Keratinocyte (primary cell): ENCODE results near the gene GFI1. TPM values are rescaled to one million over a fixed set of nuclear protein-coding genes. Genes with fewer than 3 reads are reported as not detected.

Experiments used
- DNase-seq: peaks from one replicate; pipeline ENCODE4 v3.0.0-alpha.2; 2011; ENCODE audit warnings: low read depth, missing footprints, low spot score
- FAIRE-seq: peaks from 2 replicates; lab custom pipeline; 2011; peaks lifted over from hg19 to GRCh38; lab: Jason Lieb, UNC
- H2AFZ ChIP-seq: 2 replicates; pipeline ENCODE4 v1.6.0; 2012; ENCODE audit warnings: low read length, control low read depth, inconsistent platforms; ENCODE audit not compliant: control insufficient read depth
- H3K27ac ChIP-seq: 2 replicates; pipeline ENCODE4 v1.5.1; 2011; ENCODE audit warnings: low read length; ENCODE audit not compliant: control insufficient read depth, insufficient read depth
- H3K27me3 ChIP-seq: 3 replicates; pipeline ENCODE4 v1.6.0; 2011; ENCODE audit warnings: low read length; ENCODE audit not compliant: control insufficient read depth, insufficient read depth; ENCODE audit errors: extremely low read depth
- H3K36me3 ChIP-seq, 2 experiments: 2 replicates in 1 of 2; 3 replicates in 1 of 2; pipeline ENCODE4 v1.5.1; 2011; ENCODE audit warnings: low read length in 2 of 2, mild to moderate bottlenecking in 1 of 2; ENCODE audit not compliant: control insufficient read depth in 2 of 2, insufficient read depth in 2 of 2; ENCODE audit errors: extremely low read depth in 1 of 2
- H3K4me1 ChIP-seq: 3 replicates; pipeline ENCODE4 v1.5.1; 2011; ENCODE audit warnings: low read length; ENCODE audit not compliant: control insufficient read depth, insufficient read depth; ENCODE audit errors: extremely low read depth
- H3K4me2 ChIP-seq: 3 replicates; pipeline ENCODE4 v1.6.0; 2011; ENCODE audit warnings: low read depth, low read length; ENCODE audit not compliant: control insufficient read depth, insufficient read depth; ENCODE audit errors: extremely low read depth
- H3K4me3 ChIP-seq, 3 experiments: fragments of 200-600 bp in 1 of 3; sonication (generic) in 1 of 3; 2 replicates in 2 of 3; 3 replicates in 1 of 3; pipeline ENCODE4 v1.5.1; 2011 to 2016; ENCODE audit warnings: low read length in 3 of 3, mild to moderate bottlenecking in 3 of 3, control low read depth in 2 of 3, inconsistent platforms in 1 of 3, low read depth in 1 of 3, mixed read lengths in 1 of 3, mixed run types in 1 of 3, moderate library complexity in 1 of 3; ENCODE audit not compliant: control insufficient read depth in 2 of 3, insufficient read depth in 2 of 3; ENCODE audit errors: extremely low read depth in 1 of 3
- H3K79me2 ChIP-seq: 2 replicates; pipeline ENCODE4 v1.6.0; 2012; ENCODE audit warnings: low read length; ENCODE audit not compliant: control insufficient read depth, insufficient read depth
- H3K9ac ChIP-seq: 3 replicates; pipeline ENCODE4 v1.6.0; 2011; ENCODE audit warnings: low read length; ENCODE audit not compliant: control insufficient read depth, insufficient read depth; ENCODE audit errors: extremely low read depth
- H3K9me1 ChIP-seq: 3 replicates; pipeline ENCODE4 v1.6.0; 2011; ENCODE audit warnings: low read length; ENCODE audit not compliant: control insufficient read depth, insufficient read depth; ENCODE audit errors: extremely low read depth
- H3K9me3 ChIP-seq: 2 replicates; pipeline ENCODE4 v1.5.1; 2012; ENCODE audit warnings: low read depth, low read length; ENCODE audit not compliant: control insufficient read depth
- H4K20me1 ChIP-seq: 3 replicates; pipeline ENCODE4 v1.6.0; 2011; ENCODE audit warnings: low read length; ENCODE audit not compliant: control insufficient read depth, insufficient read depth; ENCODE audit errors: extremely low read depth
- EZH2 ChIP-seq: IDR thresholded peaks from one replicate; pipeline ENCODE4 v1.6.1; 2012; ENCODE audit warnings: inconsistent platforms, mild to moderate bottlenecking, low read length, moderate library complexity
- dilution Hi-C: fragments of 300-500 bp; cut with MboI; formaldehyde crosslinking; loops from one replicate; pipeline ENCODE4 v1.7.0; 2020; ENCODE audit warnings: low sequenced_read_pairs; ENCODE audit not compliant: extremely low pct_ligation_motif_present
- polyA plus RNA-seq, 5 experiments: library from polyadenylated mRNA; depleted of rRNA in 3 of 5; stranded (reverse) in 3 of 5; stranded (forward) in 1 of 5; unstranded in 1 of 5; fragments of >200 nt; gene quantifications; 1 replicate in 1 of 5; 2 replicates in 3 of 5; 3 replicates in 1 of 5; pipeline versions ENCODE4 v1.2.1 to v1.2.3, GENCODE V29; 2011 to 2012; ENCODE audit warnings: missing spikeins in 2 of 5, low read depth in 1 of 5, low replicate concordance in 1 of 5
- TF ChIP-seq, protein P1 (sequence below), 3 experiments: IDR thresholded peaks in 1 of 3; conservative IDR thresholded peaks in 1 of 3; optimal IDR thresholded peaks in 1 of 3; 2 replicates in 2 of 3; 3 replicates in 1 of 3; pipeline versions ENCODE3 to v1.5.1; 2011; ENCODE audit warnings: low read length in 3 of 3, mild to moderate bottlenecking in 3 of 3, moderate library complexity in 2 of 3, control low read depth in 1 of 3, inconsistent platforms in 1 of 3; ENCODE audit not compliant: insufficient read depth in 2 of 3; ENCODE audit errors: extremely low read depth in 1 of 3

GFI1 gene
- polyA plus RNA-seq, 1 donor (not counting 4 experiments of a cell fraction or from before 2014, with no cell fraction given) = 0.17 TPM

DNA sequence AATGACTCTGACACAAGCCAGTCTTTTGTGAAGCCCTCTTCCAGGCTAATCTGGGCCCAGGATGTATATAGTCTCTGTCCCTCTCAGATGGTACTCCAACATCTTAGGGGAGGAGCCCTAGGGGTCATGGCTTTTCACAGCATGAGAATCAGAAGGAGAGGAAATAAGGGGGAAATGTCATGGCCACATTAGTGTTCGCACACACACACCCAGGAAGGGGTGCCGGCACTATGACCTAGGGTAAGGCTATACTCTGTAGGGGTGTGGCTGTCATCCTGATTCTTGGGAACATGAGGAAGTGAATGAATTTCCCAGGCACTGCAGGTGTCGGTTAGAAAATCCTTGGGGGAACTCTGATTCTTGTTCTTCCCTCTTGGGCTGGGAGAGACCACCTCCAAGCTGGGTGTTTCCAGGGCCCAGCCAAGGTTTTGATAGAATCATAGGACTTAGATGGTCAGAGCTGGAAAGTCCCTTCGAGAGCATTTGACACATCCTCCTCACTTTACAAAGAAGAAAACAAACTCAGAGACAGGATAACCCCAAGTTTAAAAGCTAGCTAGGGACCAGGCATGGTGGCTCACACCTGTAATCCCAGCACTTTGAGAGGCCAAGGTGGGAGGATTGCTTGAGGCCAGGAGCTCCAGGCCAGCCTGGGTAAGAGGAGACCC lies 22.0 kb downstream of the GFI1 start:
- Histone ChIP-seq H3K27me3 (no peaks in the 10 kb centered on the region), H3K9ac (no peak overlapping the region), H3K27ac (no peak overlapping the region), H3K79me2 (no peaks in the 10 kb centered on the region), H3K36me3 (no peaks in the 10 kb centered on the region), H3K4me1 (no peaks in the 10 kb centered on the region), H3K9me1 (no peaks in the 10 kb centered on the region), H3K9me3 (no peaks in the 10 kb centered on the region), H2AFZ (no peak overlapping the region), H3K4me3 (no peak overlapping the region), H4K20me1 (no peaks in the 10 kb centered on the region), H3K4me2 (no peak overlapping the region)
- FAIRE-seq = no peak
- TF ChIP-seq EZH2 = no peak
- no peak for DNase-seq
- dilution Hi-C loops = no loop called here

DNA sequence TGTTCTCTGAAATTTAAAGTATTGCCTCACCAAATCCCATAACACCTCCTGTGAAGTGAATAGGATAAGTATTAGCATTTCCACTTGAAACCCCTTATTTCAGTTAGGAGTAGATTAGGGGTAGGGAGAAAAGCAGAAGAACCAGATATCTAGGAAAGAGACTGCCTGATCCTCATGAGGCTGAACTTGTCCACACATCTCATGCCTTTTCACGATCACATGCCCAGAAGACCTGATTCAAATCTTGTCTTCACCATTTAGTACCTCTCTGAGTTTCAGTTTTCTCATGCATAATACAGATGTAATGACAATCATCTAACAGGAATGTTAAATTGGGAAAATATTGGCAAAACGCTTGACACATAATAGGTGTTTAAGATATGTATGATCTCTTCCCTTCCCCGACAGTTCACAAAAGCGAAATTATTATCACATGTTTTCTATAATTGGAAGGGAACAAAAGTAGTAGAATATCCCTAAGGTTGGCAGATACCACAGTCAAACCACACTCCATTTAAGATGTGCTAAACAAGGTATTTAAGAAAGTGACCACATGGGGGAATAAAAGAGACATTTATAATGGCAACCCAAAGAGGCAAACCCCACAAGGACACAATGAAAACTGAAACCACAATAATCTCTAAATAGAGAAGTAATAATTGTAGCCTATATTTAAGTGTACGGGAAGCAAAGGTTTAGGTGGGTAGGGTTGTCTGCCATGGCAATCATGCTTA lies 25.2 kb downstream of the GFI1 start:
- H3K27ac ChIP-seq = no peak overlapping the region
- no peak overlapping the region for H3K9ac ChIP-seq
- no peak for DNase-seq
- no peaks in the 10 kb centered on the region for H3K36me3 ChIP-seq
- dilution Hi-C loops = no loop called here
- no peak overlapping the region for H3K4me2 ChIP-seq
- no peak for FAIRE-seq
- no peaks in the 10 kb centered on the region for H4K20me1 ChIP-seq
- H3K79me2 ChIP-seq = no peaks in the 10 kb centered on the region
- H3K27me3 ChIP-seq = no peaks in the 10 kb centered on the region
- H3K9me1 ChIP-seq = no peaks in the 10 kb centered on the region
- H3K4me3 ChIP-seq = no peak overlapping the region
- H3K4me1 ChIP-seq = no peaks in the 10 kb centered on the region
- H2AFZ ChIP-seq = no peak overlapping the region
- no peak for TF ChIP-seq EZH2
- TF ChIP-seq, protein P1, sequence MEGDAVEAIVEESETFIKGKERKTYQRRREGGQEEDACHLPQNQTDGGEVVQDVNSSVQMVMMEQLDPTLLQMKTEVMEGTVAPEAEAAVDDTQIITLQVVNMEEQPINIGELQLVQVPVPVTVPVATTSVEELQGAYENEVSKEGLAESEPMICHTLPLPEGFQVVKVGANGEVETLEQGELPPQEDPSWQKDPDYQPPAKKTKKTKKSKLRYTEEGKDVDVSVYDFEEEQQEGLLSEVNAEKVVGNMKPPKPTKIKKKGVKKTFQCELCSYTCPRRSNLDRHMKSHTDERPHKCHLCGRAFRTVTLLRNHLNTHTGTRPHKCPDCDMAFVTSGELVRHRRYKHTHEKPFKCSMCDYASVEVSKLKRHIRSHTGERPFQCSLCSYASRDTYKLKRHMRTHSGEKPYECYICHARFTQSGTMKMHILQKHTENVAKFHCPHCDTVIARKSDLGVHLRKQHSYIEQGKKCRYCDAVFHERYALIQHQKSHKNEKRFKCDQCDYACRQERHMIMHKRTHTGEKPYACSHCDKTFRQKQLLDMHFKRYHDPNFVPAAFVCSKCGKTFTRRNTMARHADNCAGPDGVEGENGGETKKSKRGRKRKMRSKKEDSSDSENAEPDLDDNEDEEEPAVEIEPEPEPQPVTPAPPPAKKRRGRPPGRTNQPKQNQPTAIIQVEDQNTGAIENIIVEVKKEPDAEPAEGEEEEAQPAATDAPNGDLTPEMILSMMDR (optimal IDR thresholded peaks at IDR 0.05 in 1 of 3, IDR thresholded peaks at IDR 0.05 in 1 of 3, conservative IDR thresholded peaks at IDR 0.05 in 1 of 3; ENCODE audit: extremely low read depth in 1 of 3, insufficient read depth in 2 of 3, low read length in 3 of 3) = no peak
- no peaks in the 10 kb centered on the region for H3K9me3 ChIP-seq
